Endothelial cell of umbilical vein (primary cell): ENCODE measurements around the gene PTPRE.

Experiments used
- CTCF ChIP-seq, 2 donors: IDR thresholded peaks; 1 replicate in 1 of 2; 2 replicates in 1 of 2; pipeline ENCODE4 v1.5.1; 2011; ENCODE audit warnings: low read length in 2 of 2, mild to moderate bottlenecking in 2 of 2, moderate library complexity in 2 of 2, control low read depth in 1 of 2, inconsistent platforms in 1 of 2, low read depth in 1 of 2; ENCODE audit not compliant: insufficient read depth in 1 of 2; ENCODE audit errors: extremely low read depth in 1 of 2
- EZH2 ChIP-seq: IDR thresholded peaks from 2 replicates; pipeline ENCODE4 v1.6.1; 2012; ENCODE audit warnings: borderline replicate concordance, low read depth, mild to moderate bottlenecking, moderate library complexity, low read length, inconsistent platforms; ENCODE audit not compliant: severe bottlenecking
- FOS ChIP-seq: IDR thresholded peaks from 2 replicates; pipeline ENCODE4 v1.6.1; 2011; ENCODE audit warnings: mild to moderate bottlenecking, low read length, moderate library complexity, borderline replicate concordance; ENCODE audit not compliant: insufficient read depth
- GATA2 ChIP-seq: IDR thresholded peaks from 2 replicates; pipeline ENCODE4 v1.7.0; 2011; ENCODE audit warnings: low read depth, mild to moderate bottlenecking, moderate library complexity, mixed read lengths, low read length; ENCODE audit not compliant: insufficient read length, insufficient read depth
- JUN ChIP-seq: IDR thresholded peaks from 2 replicates; pipeline ENCODE4 v1.6.1; 2011; ENCODE audit warnings: borderline replicate concordance, low read depth; ENCODE audit not compliant: insufficient read length, insufficient read depth
- MAX ChIP-seq: IDR thresholded peaks from 2 replicates; pipeline ENCODE4 v1.6.1; 2011; ENCODE audit not compliant: insufficient read depth, insufficient read length
- MYC ChIP-seq: IDR thresholded peaks from one replicate; pipeline ENCODE4 v1.6.1; 2011; ENCODE audit warnings: mild to moderate bottlenecking, low read depth, low read length
- POLR2A ChIP-seq: IDR thresholded peaks from 2 replicates; pipeline ENCODE4 v1.6.1; 2012; ENCODE audit warnings: low read depth, mild to moderate bottlenecking, control low read depth, low read length
- POLR2AphosphoS5 ChIP-seq: IDR thresholded peaks from 2 replicates; pipeline ENCODE4 v1.6.1; 2012; ENCODE audit warnings: low read depth, mild to moderate bottlenecking, control low read depth, low read length, moderate library complexity; ENCODE audit not compliant: insufficient read depth

GRCh38 chr10:128125416-128125943, 218.6 kb downstream of the PTPRE start:
- TF ChIP-seq CTCF (IDR thresholded peaks at IDR 0.05; ENCODE audit: extremely low read depth in 1 of 2, insufficient read depth in 1 of 2, low read depth in 1 of 2, low read length in 2 of 2): no peak
- no peak for TF ChIP-seq GATA2
- no peak for TF ChIP-seq POLR2A
- no peak for TF ChIP-seq EZH2
- TF ChIP-seq MAX: no peak
- TF ChIP-seq POLR2AphosphoS5: no peak
- TF ChIP-seq MYC: no peak
- no peak for TF ChIP-seq FOS
- TF ChIP-seq JUN: no peak
